ENCODE results near the gene SORCS2.

GRCh38 chr4:7711307-7711963 is 519.1 kb downstream of the SORCS2 start:
- TF ChIP-seq CTCF (IDR thresholded peaks at IDR 0.05) (no peak), EZH2phosphoT487 (IDR thresholded peaks at IDR 0.05) (no peak)

Measured in neural progenitor cell (in vitro differentiated cells).